GM18517 (cell line): ENCODE data around the gene C1QTNF3.
"Not testable (repeated sequence)": the region's sequence is repeated elsewhere in the genome, so short reads cannot be mapped to it uniquely, and the experiment has no call there.

ENCODE experiments used
- ATAC-seq: cut with Tn5 transposase; IDR thresholded peaks from one replicate; pipeline ENCODE4 v1.9.1; 2021; ENCODE audit warnings: mild to moderate bottlenecking, moderate library complexity; ENCODE audit not compliant: unreplicated experiment

C1QTNF3 gene

DNA sequence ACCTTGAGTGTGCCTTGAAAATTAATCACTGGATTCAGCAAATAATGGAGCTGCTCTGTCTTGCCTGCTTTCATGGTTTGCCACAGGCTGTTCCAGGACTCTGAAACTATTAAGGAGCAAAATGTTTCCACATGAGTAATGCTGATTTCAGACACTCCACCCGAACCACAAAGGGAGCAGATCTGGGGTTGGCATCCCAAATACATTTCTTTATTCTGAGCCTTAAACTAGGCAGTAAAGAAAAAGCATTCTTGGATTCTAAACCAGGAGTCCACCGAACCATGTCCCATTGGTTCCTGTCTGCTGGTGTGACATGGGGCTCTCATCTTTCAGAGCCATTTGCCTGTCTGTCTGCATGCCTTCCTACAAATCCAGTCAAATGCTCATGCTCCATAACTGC lies 10.1 kb upstream of the C1QTNF3 start:
- no peak for ATAC-seq

DNA sequence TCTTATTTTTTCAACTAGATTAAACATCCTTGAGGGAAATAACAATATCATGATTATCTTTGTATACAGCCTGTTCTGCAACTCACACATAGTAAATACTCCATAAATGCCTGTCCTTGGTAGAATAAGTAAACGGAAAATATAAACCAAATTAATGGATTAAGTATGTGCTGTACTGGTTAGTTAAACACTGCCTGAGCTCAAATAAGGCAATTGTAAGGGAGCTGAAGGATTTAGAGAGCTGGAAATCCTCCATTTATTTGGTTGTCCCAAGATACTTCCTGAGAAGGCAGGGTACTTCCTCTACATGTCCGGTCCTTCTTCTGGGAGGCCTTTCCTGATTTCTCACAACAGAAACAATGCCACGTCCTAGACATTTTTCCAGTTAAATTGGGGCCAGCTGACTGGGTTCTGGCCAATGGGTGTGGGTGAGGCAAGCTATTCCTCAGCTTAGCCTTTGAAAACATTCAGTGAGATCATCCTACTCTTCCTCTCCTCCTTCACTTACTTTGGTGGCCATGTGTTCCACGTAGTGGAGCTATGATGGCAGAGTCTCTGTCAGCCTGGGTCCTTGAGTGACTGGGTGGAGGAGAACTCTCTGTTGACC lies 8.5 kb upstream of the C1QTNF3 start:
- no peak for ATAC-seq

GRCh38 chr5:34047774-34048572 lies 5.0 kb upstream of the C1QTNF3 start:
- ATAC-seq, result no peak

- ATAC-seq, result no peak
These were observed 4.1 kb upstream of the C1QTNF3 start for GRCh38 chr5:34047143-34047542.

GRCh38 chr5:34045996-34046395 lies 3.0 kb upstream of the C1QTNF3 start:
- no peak for ATAC-seq

DNA sequence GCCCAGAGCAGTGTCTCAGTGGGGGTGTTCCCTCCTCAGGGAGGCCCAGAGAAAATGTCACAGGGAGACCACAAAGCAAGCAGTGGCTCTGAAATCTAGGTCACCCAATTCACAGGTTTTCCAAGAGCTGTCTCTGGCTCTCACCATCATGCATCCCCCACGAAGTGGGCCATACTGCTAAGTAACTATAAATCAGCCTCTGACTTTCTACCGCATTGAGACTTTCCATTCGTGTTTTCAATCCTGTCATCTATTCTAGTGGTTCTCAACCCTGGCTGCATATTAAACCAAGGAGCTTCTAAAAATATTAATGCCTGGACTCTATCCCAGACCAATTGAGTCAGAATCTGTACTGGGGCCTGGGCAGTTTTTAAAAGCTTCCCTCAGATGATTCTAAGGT lies 2.0 kb upstream of the C1QTNF3 start:
- no peak for ATAC-seq

GRCh38 chr5:34042321-34042720 lies 692 bp downstream of the C1QTNF3 start:
- ATAC-seq, result no peak

- ATAC-seq, result no peak
These were observed 1.6 kb downstream of the C1QTNF3 start for GRCh38 chr5:34041247-34041972.

DNA sequence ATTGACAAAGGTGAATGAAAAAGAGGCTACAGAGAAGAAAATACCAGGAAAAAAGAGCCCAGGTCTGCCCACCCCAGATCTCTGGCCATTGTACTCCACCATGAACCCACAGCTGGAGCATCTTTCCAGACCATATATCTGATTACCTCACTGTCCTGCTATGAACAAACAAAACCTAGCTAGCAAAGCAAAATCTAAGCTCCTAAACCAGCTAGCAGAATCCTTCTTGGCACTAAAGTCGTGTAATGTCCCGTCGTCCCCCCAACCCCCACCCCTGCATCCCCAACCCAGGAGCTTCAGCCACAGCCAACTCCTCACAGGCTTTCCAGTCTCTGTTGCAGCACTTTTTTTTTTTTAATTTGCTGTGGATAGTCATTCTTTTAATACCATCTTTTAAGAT lies 2.5 kb downstream of the C1QTNF3 start:
- ATAC-seq, result no peak

GRCh38 chr5:34039398-34040157 lies 3.4 kb downstream of the C1QTNF3 start:
- ATAC-seq, result no peak

DNA sequence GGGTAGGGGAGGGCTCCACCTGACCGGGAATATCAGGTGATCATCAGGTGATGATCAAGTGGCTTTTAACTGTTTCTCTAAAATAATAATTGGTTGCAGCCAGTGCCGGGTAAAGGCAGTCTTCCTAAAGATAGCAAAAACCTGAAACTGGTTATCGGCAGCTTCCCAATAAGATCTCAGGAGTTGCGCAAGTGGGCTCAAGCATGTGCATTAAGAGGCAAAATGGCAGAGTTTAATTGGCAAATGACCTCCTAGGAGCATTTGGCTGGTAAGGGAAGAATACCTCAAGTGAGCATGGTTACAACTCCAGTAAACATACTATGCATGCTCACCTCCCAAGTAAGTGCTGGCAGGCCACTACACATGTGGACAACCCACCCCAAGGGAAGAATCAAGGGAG lies 4.2 kb downstream of the C1QTNF3 start:
- ATAC-seq, result no peak

DNA sequence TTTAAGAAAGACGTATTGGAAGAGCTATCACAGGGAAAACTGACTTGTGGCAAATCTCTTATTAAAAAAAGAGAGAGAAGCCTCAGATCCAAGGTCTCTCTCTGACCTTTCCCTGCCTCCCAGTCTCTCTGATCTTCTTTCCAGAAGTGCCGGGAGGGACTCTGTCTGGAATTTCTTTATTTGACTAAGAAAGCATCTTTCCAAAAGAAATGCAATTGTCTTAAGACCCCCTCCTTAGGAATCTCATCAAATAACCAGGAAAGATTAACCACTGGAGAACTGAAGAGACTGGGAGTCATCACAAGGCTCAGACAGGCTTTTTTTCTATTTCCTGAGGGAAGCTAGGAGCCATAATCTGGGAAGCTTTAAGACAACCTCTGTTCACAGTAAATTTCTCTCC lies 4.6 kb downstream of the C1QTNF3 start:
- ATAC-seq, result no peak

DNA sequence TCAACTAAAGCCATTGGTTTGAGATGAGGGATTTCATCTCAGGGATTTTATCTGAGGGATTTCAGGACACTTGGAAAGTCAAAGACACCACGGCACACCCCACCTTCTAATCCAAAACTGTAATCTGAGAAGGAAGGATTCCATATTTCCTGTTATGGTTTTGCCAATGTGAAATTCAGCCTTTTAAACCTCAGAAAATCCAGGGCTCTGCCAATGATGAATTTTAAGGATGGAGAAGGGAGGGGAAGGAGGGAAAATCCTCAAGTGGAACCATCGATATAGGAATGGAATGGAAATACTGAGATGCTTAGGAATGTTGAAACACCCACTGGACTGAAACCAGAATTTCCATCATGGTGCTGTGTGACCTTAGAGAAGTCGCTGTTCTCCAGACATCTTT lies 5.3 kb downstream of the C1QTNF3 start:
- ATAC-seq, result no peak

- no peak for ATAC-seq
These were observed 7.3 kb downstream of the C1QTNF3 start for GRCh38 chr5:34035756-34036155.

- ATAC-seq, result peak; percentile 64
These were observed 8.3 kb downstream of the C1QTNF3 start for GRCh38 chr5:34034534-34035327.

DNA sequence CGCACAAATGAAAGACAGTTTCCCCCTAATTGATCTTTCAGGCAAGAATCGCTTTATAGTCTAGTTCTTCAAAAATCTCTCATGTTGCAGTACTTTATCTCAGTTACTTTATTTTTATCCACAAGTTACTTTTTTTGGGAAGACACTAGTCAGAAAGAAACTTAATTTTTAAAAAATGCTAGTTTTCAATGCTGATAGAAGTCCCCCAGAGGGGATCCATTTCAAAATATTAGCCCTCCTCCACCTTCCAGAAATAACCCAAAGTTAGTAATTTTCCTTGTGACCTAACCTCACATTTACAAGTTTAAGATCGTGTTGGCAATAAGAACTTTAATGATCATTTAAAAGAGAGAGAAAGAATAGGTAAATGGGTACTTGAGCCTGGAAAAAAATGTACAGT lies 11.0 kb downstream of the C1QTNF3 start:
- no peak for ATAC-seq

- ATAC-seq, result no peak
These were observed 11.9 kb downstream of the C1QTNF3 start for GRCh38 chr5:34031117-34031516.

DNA sequence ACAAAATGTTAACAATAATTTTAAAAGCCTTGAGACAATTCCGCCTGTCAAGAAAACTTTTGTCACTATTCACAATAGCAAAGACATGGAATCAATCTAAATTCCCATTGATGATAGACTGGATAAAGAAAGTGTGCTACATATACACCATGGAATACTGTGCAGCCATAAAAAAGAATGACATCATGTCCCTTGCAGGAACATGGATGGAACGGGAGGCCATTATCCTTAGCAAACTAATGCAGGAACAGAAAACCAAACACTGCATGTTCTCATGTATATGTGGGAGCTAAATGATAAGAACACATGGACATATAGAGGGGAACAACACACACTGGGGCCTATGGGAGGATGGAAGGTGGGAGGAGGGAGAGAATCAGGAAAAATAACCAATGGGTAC lies 12.4 kb downstream of the C1QTNF3 start:
- not testable (repeated sequence) for ATAC-seq

- no peak for ATAC-seq
These were observed 13.0 kb downstream of the C1QTNF3 start for GRCh38 chr5:34030048-34030447.

DNA sequence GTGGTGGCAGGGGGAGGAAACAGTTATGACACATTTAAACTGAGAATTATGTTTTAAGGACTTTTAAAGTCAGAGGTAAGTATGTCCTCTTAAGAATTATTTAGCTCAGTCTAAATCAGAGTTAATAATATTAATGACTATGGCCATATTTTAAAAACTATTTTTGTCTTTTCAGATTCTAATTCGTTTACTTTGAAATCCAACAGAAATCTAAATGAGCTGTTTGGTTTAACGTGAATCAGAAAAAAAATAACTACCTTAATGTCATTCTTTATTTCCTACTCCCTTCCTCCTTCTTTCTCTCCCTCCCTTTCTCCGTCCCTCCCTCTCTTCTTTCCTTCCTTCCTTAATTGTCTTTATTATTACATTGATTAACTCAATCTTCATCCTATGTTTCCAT lies 14.7 kb downstream of the C1QTNF3 start:
- ATAC-seq, result no peak
